ENCODE data around the gene RNH1.

GRCh38 chr11:477052-477715 is 29.9 kb downstream of the RNH1 start:
- TF ChIP-seq CTCF (IDR thresholded peaks at IDR 0.05; ENCODE audit: insufficient read depth, low read length, poor library complexity, severe bottlenecking): no peak
- no peak for TF ChIP-seq EZH2phosphoT487 (conservative IDR thresholded peaks at IDR 0.05; ENCODE audit: low read length)
